ENCODE results near the gene ETNK2.
A peak's percentile ranks its signal among the peaks of the same experiment; 100 is the strongest.

Gene ETNK2

GRCh38 chr1:204130981-204131892 is 20.6 kb downstream of the ETNK2 start:
- TF ChIP-seq REST (IDR thresholded peaks at IDR 0.05; ENCODE audit: insufficient read depth in 1 of 2, low read depth in 2 of 2, low read length in 2 of 2) (peak in 1 of 2 experiments; percentile 43; a peak in 1 of 4 replicates), SIN3A (IDR thresholded peaks at IDR 0.05; ENCODE audit: borderline replicate concordance, insufficient read depth, low read length) (no peak), TAF1 (IDR thresholded peaks at IDR 0.05; ENCODE audit: borderline replicate concordance, insufficient read depth, low read length) (no peak)

GRCh38 chr1:204130178-204130577 is 21.7 kb downstream of the ETNK2 start:
- TF ChIP-seq TAF1 (IDR thresholded peaks at IDR 0.05; ENCODE audit: borderline replicate concordance, insufficient read depth, low read length) (no peak), REST (IDR thresholded peaks at IDR 0.05; ENCODE audit: insufficient read depth in 1 of 2, low read depth in 2 of 2, low read length in 2 of 2) (no peak), SIN3A (IDR thresholded peaks at IDR 0.05; ENCODE audit: borderline replicate concordance, insufficient read depth, low read length) (no peak), FOXP2 (optimal IDR thresholded peaks at IDR 0.05; ENCODE audit: borderline replicate concordance, extremely low read depth, extremely low read length, insufficient read depth) (no peak), POLR2AphosphoS5 (IDR thresholded peaks at IDR 0.05; ENCODE audit: low read depth, low read length) (no peak)

- TF ChIP-seq FOXP2 (optimal IDR thresholded peaks at IDR 0.05; ENCODE audit: borderline replicate concordance, extremely low read depth, extremely low read length, insufficient read depth) (peak; percentile 55), TAF1 (IDR thresholded peaks at IDR 0.05; ENCODE audit: borderline replicate concordance, insufficient read depth, low read length) (no peak)
These were observed 22.6 kb downstream of the ETNK2 start for GRCh38 chr1:204128964-204129896.

DNA sequence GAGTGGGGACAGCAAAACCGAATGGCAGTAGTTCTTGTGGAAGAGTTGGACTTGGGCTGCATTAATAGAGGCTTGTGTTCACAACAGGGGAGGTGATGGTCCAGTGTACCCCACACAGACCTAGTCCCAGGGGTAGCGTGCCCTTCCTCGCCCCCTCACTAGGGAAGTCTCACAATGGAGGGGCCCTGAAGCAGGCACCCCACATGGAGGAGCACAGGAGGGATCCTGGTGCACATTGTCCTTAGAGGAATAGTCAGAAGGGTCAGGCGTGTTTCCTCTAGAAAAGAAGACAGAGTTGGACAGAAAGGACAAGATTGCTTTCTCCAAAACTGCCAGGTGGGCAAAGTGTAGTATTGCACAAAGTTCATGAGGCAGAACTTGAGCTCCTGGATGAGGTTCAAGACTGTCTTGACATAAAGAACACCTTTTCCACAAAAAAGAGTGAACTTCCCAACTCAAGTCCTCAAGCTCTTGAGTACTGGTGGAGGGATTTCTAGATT is 23.3 kb downstream of the ETNK2 start:
- TF ChIP-seq POLR2AphosphoS5 (IDR thresholded peaks at IDR 0.05; ENCODE audit: low read depth, low read length) (no peak), TAF1 (IDR thresholded peaks at IDR 0.05; ENCODE audit: borderline replicate concordance, insufficient read depth, low read length) (no peak), SIN3A (IDR thresholded peaks at IDR 0.05; ENCODE audit: borderline replicate concordance, insufficient read depth, low read length) (no peak), REST (IDR thresholded peaks at IDR 0.05; ENCODE audit: insufficient read depth in 1 of 2, low read depth in 2 of 2, low read length in 2 of 2) (no peak)

GRCh38 chr1:204127597-204128242 is 24.1 kb downstream of the ETNK2 start:
- no peak for TF ChIP-seq SIN3A (IDR thresholded peaks at IDR 0.05; ENCODE audit: borderline replicate concordance, insufficient read depth, low read length)
- TF ChIP-seq TAF1 (IDR thresholded peaks at IDR 0.05; ENCODE audit: borderline replicate concordance, insufficient read depth, low read length): no peak
- no peak for TF ChIP-seq POLR2AphosphoS5 (IDR thresholded peaks at IDR 0.05; ENCODE audit: low read depth, low read length)
- TF ChIP-seq FOXP2 (optimal IDR thresholded peaks at IDR 0.05; ENCODE audit: borderline replicate concordance, extremely low read depth, extremely low read length, insufficient read depth): no peak
- TF ChIP-seq REST (IDR thresholded peaks at IDR 0.05; ENCODE audit: insufficient read depth in 1 of 2, low read depth in 2 of 2, low read length in 2 of 2): no peak

Measured in PFSK-1 (cell line).